Epithelial cell of umbilical artery (primary cell): ENCODE results near the gene ETV7. TPM values are rescaled to one million over a fixed set of nuclear protein-coding genes. Genes with fewer than 3 reads are reported as not detected.

Experiments used
- total RNA-seq: library from RNA; depleted of rRNA; stranded (reverse); fragments of >200 nt; gene quantifications from 2 replicates; pipeline ENCODE4 v1.2.3, GENCODE V29; 2014

ETV7 gene
- under 0.01 and 1.4 TPM in 2 replicates for total RNA-seq

DNA sequence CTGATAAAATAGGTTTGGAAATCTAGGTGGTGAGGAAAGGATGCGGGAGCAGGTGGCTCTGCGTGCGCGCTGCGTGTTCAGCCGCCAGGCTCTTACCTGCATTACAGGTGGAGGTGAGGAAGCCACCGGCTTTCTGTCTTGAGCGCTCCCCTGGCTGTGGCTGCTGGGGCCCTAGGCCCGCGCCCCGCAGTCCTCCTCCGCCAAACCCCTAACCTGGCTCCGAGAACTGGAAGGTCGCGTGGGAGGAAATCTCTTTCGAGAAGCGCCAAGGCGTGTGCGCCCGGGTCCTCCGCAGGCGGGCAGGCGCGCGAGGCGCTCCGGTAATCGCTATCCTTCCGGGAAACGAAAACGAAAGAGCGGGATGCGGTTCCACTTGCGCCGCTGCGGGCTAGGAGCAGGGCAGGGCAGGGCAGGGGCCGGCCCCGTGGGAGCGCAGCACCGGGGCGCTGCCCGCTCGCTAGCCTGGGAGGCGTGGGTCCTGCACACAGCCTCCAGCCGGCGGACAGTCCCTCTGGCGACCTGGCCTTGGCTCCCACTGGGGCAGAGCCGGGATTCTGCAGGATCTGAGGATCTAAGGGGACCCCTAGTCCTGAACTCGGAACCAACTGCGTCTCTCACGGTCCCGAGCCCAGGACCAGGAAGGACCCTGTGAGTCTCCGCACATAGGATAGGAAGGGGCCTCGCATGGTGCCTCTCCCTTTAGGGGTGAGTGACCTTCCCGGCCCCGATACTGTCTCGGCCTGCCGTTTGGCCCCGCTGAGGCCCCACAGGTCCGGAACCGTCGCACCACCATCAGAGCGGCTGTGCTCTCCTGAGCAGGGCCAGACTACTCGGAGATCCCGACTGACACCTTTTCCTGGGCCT lies at the start of gene ETV7:
Gene ETV7, minus strand, starts transcription at position 230 of the 864 bp plus-strand sequence. Its CDS starts 128 bp downstream, at position 102.

DNA sequence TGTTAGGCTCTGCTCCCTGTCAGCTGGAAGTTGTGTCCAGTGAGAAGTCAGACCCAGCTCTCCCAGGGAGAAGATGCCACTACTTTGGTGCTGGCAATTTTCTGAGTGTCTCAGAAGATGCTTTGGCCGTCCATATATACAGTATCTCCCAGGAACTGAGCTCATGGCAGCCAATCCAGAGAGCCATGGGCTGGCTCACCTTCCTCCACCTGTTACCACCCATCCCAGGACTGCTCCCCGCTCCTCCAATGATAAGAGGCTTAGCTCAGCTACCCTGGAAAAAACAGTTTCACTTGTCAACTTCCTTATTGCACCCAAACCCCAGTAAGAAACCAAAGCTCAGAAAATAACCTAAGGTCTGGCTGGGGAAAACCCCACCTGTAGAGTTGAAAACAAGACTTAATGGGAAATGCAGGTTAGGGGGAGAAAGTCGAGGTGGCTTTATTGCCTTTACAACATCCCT lies 50.7 kb downstream of the ETV7 start, which contains the start of gene BNIP5:
Gene BNIP5, minus strand, starts transcription at position 110 of the 463 bp plus-strand sequence. CDS start 6,198 bp downstream, outside the sequence.

Other genes with a start within 250 kb of the ETV7 start
- 6.4 and 6.8 TPM in 2 replicates for gene BRPF3, start 190.9 kb downstream of the ETV7 start, total RNA-seq
- gene PNPLA1, start 117.6 kb downstream of the ETV7 start, total RNA-seq = not detected in 2 replicates
- gene BNIP5, start 50.8 kb downstream of the ETV7 start, total RNA-seq = not detected in 2 replicates
- not detected in 2 replicates for gene PXT1, start 55.2 kb upstream of the ETV7 start, total RNA-seq
- gene KCTD20, start 55.3 kb upstream of the ETV7 start, total RNA-seq = 57.8 and 59.8 TPM in 2 replicates
- 8.1 and 13.1 TPM in 2 replicates for gene STK38, start 159.8 kb upstream of the ETV7 start, total RNA-seq
- 356 and 638 TPM in 2 replicates for gene SRSF3, start 206.7 kb upstream of the ETV7 start, total RNA-seq